Measurements from ENCODE around the gene LTBP2. TPM values are rescaled to one million over a fixed set of nuclear protein-coding genes. Genes with fewer than 3 reads are reported as not detected.

The LTBP2 gene
- total RNA-seq, 1 experiment from 2014 or later: not detected

GRCh38 chr14:74488786-74489397 is 123.1 kb downstream of the LTBP2 start:
- peaks cover 19% of the 10 kb centered on the region for H3K4me1 ChIP-seq (ENCODE audit: low read length)
- H3K27ac ChIP-seq (ENCODE audit: low read length): no peak overlapping the region
- DNase-seq: peak; percentile 51
- no peaks in the 10 kb centered on the region for H3K27me3 ChIP-seq (ENCODE audit: low read length)
- H3K4me3 ChIP-seq (ENCODE audit: low read length): no peak overlapping the region
- H4K20me1 ChIP-seq (ENCODE audit: insufficient read depth, low read depth, low read length): peaks cover 4% of the 10 kb centered on the region; the same call in 1 of the 2 replicates
- no peak overlapping the region for H2AFZ ChIP-seq (ENCODE audit: low read length)
- H3K9ac ChIP-seq (ENCODE audit: low read length): no peak overlapping the region
- H3K9me2 ChIP-seq (replicated peaks; ENCODE audit: insufficient read depth, low read length): no peaks in the 10 kb centered on the region
- H3K4me2 ChIP-seq (ENCODE audit: low read depth, low read length, poor library complexity, severe bottlenecking): no peak overlapping the region
- H3K9me3 ChIP-seq (ENCODE audit: low read length): no peaks in the 10 kb centered on the region
- H3K36me3 ChIP-seq (ENCODE audit: insufficient read depth, low read length): no peaks in the 10 kb centered on the region
- peaks cover 1% of the 10 kb centered on the region; the same call in 1 of the 2 replicates for H3K79me2 ChIP-seq (ENCODE audit: low read length)

DNA sequence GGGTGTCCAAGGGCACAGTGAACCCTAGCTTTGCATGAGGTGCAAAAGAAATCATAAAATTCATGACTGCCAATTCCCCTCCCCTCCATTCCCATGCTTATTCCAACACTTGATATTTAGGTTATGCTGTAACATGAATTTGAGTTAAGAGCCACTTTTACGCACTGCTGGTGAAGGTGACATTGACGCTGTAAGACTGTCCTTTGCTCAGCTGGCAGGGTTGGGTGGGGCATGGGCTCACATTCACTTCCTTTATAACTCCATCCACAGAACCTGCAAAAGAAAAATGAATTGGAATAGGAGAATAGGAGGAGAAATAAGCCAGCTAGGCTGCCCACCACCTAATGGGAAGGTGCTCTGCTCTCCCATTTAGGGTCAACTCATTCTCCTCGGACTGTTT is 125.9 kb downstream of the LTBP2 start:
- no peaks in the 10 kb centered on the region for H3K27me3 ChIP-seq (ENCODE audit: low read length)
- H3K9me2 ChIP-seq (replicated peaks; ENCODE audit: insufficient read depth, low read length): no peaks in the 10 kb centered on the region
- H3K79me2 ChIP-seq (ENCODE audit: low read length): no peaks in the 10 kb centered on the region
- H4K20me1 ChIP-seq (ENCODE audit: insufficient read depth, low read depth, low read length): no peaks in the 10 kb centered on the region; the same call in 1 of the 2 replicates
- H3K4me3 ChIP-seq (ENCODE audit: low read length): no peak overlapping the region
- no peak overlapping the region for H3K27ac ChIP-seq (ENCODE audit: low read length)
- H3K9ac ChIP-seq (ENCODE audit: low read length): no peak overlapping the region
- no peak overlapping the region for H2AFZ ChIP-seq (ENCODE audit: low read length)
- H3K9me3 ChIP-seq (ENCODE audit: low read length): no peaks in the 10 kb centered on the region
- H3K36me3 ChIP-seq (ENCODE audit: insufficient read depth, low read length): no peaks in the 10 kb centered on the region
- no peak overlapping the region for H3K4me2 ChIP-seq (ENCODE audit: low read depth, low read length, poor library complexity, severe bottlenecking)
- DNase-seq: no peak
- peaks cover 4% of the 10 kb centered on the region for H3K4me1 ChIP-seq (ENCODE audit: low read length)

DNA sequence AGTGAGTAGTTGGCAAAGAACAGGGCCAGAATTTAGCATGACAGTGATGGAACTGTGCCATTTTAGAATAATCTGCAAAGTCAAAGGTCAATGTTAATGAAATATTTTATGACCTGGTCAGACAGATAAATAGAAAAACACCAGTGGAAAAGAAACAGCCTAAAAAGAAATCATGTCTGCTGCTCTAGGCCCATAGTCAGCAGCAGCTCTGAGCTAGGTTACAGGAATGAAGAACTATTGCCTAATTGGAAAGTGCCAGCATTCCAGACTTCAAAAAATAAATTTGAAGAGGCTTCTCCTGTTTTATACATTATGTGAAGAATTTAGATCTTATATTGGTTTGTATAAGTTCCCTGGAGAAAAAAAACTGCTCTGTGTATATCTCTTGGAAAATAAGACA is 128.7 kb downstream of the LTBP2 start:
- Histone ChIP-seq H3K4me3 (ENCODE audit: low read length) (no peak overlapping the region), H3K9me3 (ENCODE audit: low read length) (no peaks in the 10 kb centered on the region), H3K9me2 (replicated peaks; ENCODE audit: insufficient read depth, low read length) (no peaks in the 10 kb centered on the region), H2AFZ (ENCODE audit: low read length) (no peak overlapping the region), H3K79me2 (ENCODE audit: low read length) (no peaks in the 10 kb centered on the region), H3K36me3 (ENCODE audit: insufficient read depth, low read length) (no peaks in the 10 kb centered on the region), H3K9ac (ENCODE audit: low read length) (no peak overlapping the region), H3K27me3 (ENCODE audit: low read length) (no peaks in the 10 kb centered on the region), H3K4me2 (ENCODE audit: low read depth, low read length, poor library complexity, severe bottlenecking) (no peak overlapping the region), H4K20me1 (ENCODE audit: insufficient read depth, low read depth, low read length) (no peaks in the 10 kb centered on the region), H3K4me1 (ENCODE audit: low read length) (no peaks in the 10 kb centered on the region), H3K27ac (ENCODE audit: low read length) (no peak overlapping the region)
- no peak for DNase-seq

DNA sequence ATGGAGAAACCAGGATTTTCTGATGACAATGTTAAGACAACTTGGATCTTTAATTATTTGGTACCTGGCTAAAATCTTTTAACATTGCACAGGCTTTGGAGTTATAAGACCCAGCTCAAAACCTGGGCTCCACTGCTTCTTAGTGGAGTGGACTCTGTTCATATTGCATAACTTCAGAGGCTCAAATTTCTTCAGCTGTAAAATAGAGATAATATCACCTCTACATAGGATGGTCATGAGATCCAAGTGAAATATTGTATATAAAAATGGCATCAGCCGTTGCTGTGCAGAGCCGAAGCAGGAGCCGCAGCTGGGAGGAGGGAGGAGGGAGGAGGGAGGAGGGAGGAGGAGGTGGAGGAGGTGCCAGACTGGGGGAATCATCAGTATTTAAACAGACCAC is 129.5 kb downstream of the LTBP2 start:
- Histone ChIP-seq H3K79me2 (ENCODE audit: low read length) (no peaks in the 10 kb centered on the region), H3K4me3 (ENCODE audit: low read length) (no peak overlapping the region), H3K27ac (ENCODE audit: low read length) (no peak overlapping the region), H3K9ac (ENCODE audit: low read length) (no peak overlapping the region), H3K4me1 (ENCODE audit: low read length) (no peaks in the 10 kb centered on the region), H3K9me2 (replicated peaks; ENCODE audit: insufficient read depth, low read length) (no peaks in the 10 kb centered on the region), H3K9me3 (ENCODE audit: low read length) (no peaks in the 10 kb centered on the region), H3K36me3 (ENCODE audit: insufficient read depth, low read length) (no peaks in the 10 kb centered on the region), H2AFZ (ENCODE audit: low read length) (no peak overlapping the region), H3K4me2 (ENCODE audit: low read depth, low read length, poor library complexity, severe bottlenecking) (no peak overlapping the region), H3K27me3 (ENCODE audit: low read length) (no peaks in the 10 kb centered on the region), H4K20me1 (ENCODE audit: insufficient read depth, low read depth, low read length) (no peaks in the 10 kb centered on the region)
- DNase-seq: no peak

DNA sequence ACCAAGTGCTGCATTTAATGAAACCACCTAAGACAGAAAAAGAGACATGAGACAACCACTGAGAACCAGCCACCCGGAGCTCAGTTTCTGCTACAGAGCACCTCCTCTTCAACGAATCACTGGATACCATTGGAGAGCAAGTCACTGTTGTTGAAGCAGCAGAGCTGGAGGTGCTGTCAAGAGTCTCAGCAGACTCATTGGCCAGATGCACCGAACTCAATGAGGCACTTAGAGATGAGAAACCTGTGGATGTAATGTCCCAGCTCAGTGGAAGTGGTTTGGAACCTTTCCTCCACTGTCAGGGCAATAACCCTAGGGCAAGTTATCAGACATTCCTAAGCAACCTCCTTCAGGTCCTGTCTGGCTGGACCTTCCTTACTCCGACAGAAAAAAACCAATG is 132.0 kb downstream of the LTBP2 start:
- no peak overlapping the region for H3K4me3 ChIP-seq (ENCODE audit: low read length)
- H3K9me2 ChIP-seq (replicated peaks; ENCODE audit: insufficient read depth, low read length): no peaks in the 10 kb centered on the region
- H3K27me3 ChIP-seq (ENCODE audit: low read length): no peaks in the 10 kb centered on the region
- no peak overlapping the region for H3K4me2 ChIP-seq (ENCODE audit: low read depth, low read length, poor library complexity, severe bottlenecking)
- H3K4me1 ChIP-seq (ENCODE audit: low read length): no peaks in the 10 kb centered on the region
- DNase-seq: no peak
- no peaks in the 10 kb centered on the region for H4K20me1 ChIP-seq (ENCODE audit: insufficient read depth, low read depth, low read length)
- no peaks in the 10 kb centered on the region for H3K79me2 ChIP-seq (ENCODE audit: low read length)
- no peak overlapping the region for H3K27ac ChIP-seq (ENCODE audit: low read length)
- no peak overlapping the region for H3K9ac ChIP-seq (ENCODE audit: low read length)
- no peaks in the 10 kb centered on the region for H3K9me3 ChIP-seq (ENCODE audit: low read length)
- no peak overlapping the region for H2AFZ ChIP-seq (ENCODE audit: low read length)
- no peaks in the 10 kb centered on the region for H3K36me3 ChIP-seq (ENCODE audit: insufficient read depth, low read length)

DNA sequence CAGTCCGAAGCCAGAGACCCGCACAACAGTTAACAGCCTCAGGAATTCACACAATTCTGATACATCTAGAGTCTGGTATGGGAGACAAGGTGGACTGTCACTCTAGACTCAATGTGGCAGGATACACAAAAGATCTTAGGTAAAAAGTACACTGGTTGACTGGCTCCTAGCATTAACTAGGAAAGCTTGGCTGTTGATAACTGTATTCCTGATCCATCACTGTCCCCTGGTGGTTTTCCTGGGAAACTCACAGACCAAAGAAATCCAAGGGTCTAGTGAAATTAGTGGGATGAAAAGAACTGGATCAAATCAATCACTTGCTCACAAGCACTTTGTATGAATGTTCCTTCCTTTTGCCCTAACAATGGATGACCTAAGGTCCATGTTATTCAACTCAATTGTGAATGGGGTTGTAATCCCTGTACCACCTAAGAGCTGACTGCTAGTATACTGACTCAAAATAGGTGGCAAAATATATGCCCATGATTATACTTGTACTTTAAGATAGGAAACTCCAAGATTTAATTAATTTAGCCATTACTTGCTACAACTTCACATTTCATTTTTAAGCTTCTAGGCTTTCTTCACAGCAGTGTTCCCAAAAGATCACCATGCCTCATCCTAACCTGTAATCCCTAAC is 132.9 kb downstream of the LTBP2 start:
- Histone ChIP-seq H3K4me3 (ENCODE audit: low read length) (no peak overlapping the region), H3K27me3 (ENCODE audit: low read length) (no peaks in the 10 kb centered on the region), H3K9me2 (replicated peaks; ENCODE audit: insufficient read depth, low read length) (no peaks in the 10 kb centered on the region), H3K9ac (ENCODE audit: low read length) (no peak overlapping the region), H3K36me3 (ENCODE audit: insufficient read depth, low read length) (no peaks in the 10 kb centered on the region), H3K9me3 (ENCODE audit: low read length) (no peaks in the 10 kb centered on the region), H2AFZ (ENCODE audit: low read length) (no peak overlapping the region), H3K27ac (ENCODE audit: low read length) (no peak overlapping the region), H4K20me1 (ENCODE audit: insufficient read depth, low read depth, low read length) (no peaks in the 10 kb centered on the region), H3K79me2 (ENCODE audit: low read length) (no peaks in the 10 kb centered on the region), H3K4me2 (ENCODE audit: low read depth, low read length, poor library complexity, severe bottlenecking) (no peak overlapping the region), H3K4me1 (ENCODE audit: low read length) (no peaks in the 10 kb centered on the region)
- DNase-seq: no peak

- no peaks in the 10 kb centered on the region for H3K27me3 ChIP-seq (ENCODE audit: low read length)
- no peak overlapping the region for H2AFZ ChIP-seq (ENCODE audit: low read length)
Measured at GRCh38 chr14:74476607-74477006, 135.4 kb downstream of the LTBP2 start.

DNA sequence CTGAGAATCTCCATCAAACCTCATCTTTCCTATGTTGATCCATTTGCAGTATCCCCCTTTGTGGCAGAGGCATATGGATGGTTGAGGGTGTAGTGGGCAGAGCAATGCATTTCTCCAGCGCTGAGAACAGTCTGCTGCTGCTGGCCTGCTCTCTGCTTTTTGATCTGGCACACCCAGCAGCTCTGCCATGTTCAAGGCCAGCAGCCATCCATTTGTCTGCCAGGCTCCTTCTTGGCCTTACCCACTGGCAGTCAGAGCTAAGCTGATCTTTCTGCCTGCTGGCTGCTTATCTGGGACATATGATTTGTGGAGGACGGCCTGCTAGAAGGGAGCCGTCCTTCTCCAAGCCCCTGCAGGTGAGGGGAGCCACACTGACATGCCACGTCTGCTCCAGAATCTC is 135.9 kb downstream of the LTBP2 start:
- Histone ChIP-seq H3K4me1 (ENCODE audit: low read length) (no peaks in the 10 kb centered on the region), H3K9me3 (ENCODE audit: low read length) (no peaks in the 10 kb centered on the region), H2AFZ (ENCODE audit: low read length) (no peak overlapping the region), H3K36me3 (ENCODE audit: insufficient read depth, low read length) (no peaks in the 10 kb centered on the region), H3K4me2 (ENCODE audit: low read depth, low read length, poor library complexity, severe bottlenecking) (no peak overlapping the region), H3K27ac (ENCODE audit: low read length) (no peak overlapping the region), H3K79me2 (ENCODE audit: low read length) (no peaks in the 10 kb centered on the region), H3K4me3 (ENCODE audit: low read length) (no peak overlapping the region), H3K27me3 (ENCODE audit: low read length) (no peaks in the 10 kb centered on the region), H3K9me2 (replicated peaks; ENCODE audit: insufficient read depth, low read length) (no peaks in the 10 kb centered on the region), H4K20me1 (ENCODE audit: insufficient read depth, low read depth, low read length) (no peaks in the 10 kb centered on the region), H3K9ac (ENCODE audit: low read length) (no peak overlapping the region)
- no peak for DNase-seq

More at GRCh38 chr14:74476607-74477006, 135.4 kb downstream of the LTBP2 start:
- H3K4me1 ChIP-seq (ENCODE audit: low read length): no peaks in the 10 kb centered on the region
- H4K20me1 ChIP-seq (ENCODE audit: insufficient read depth, low read depth, low read length): no peaks in the 10 kb centered on the region
- H3K36me3 ChIP-seq (ENCODE audit: insufficient read depth, low read length): no peaks in the 10 kb centered on the region
- H3K9me2 ChIP-seq (replicated peaks; ENCODE audit: insufficient read depth, low read length): no peaks in the 10 kb centered on the region
- no peak overlapping the region for H3K27ac ChIP-seq (ENCODE audit: low read length)
- no peaks in the 10 kb centered on the region for H3K79me2 ChIP-seq (ENCODE audit: low read length)
- no peak overlapping the region for H3K4me3 ChIP-seq (ENCODE audit: low read length)
- no peaks in the 10 kb centered on the region for H3K9me3 ChIP-seq (ENCODE audit: low read length)
- DNase-seq: no peak
- no peak overlapping the region for H3K9ac ChIP-seq (ENCODE audit: low read length)
- H3K4me2 ChIP-seq (ENCODE audit: low read depth, low read length, poor library complexity, severe bottlenecking): no peak overlapping the region
